ENCODE data around the gene ISM1.

ISM1 gene

GRCh38 chr20:13344671-13345070, 123.6 kb downstream of the ISM1 start (continued):
- no peak for TF ChIP-seq ZNF565 (CRISPR knock-in tag; conservative IDR thresholded peaks at IDR 0.05; ENCODE audit: low read depth)
- TF ChIP-seq TCF4 (CRISPR knock-in tag; IDR thresholded peaks at IDR 0.05; ENCODE audit: borderline replicate concordance), result no peak
- TF ChIP-seq ZFP30 (CRISPR knock-in tag; IDR thresholded peaks at IDR 0.05), result no peak

- no peak for ATAC-seq
- TF ChIP-seq OSR1 (CRISPR knock-in tag; IDR thresholded peaks at IDR 0.05) (no peak), PPARA (CRISPR knock-in tag; IDR thresholded peaks at IDR 0.05; ENCODE audit: borderline replicate concordance) (no peak), ESRRG (CRISPR knock-in tag; IDR thresholded peaks at IDR 0.05) (no peak)
These were observed 127.5 kb downstream of the ISM1 start for GRCh38 chr20:13348311-13349234.

- no peak for TF ChIP-seq TOX (CRISPR knock-in tag; IDR thresholded peaks at IDR 0.05; ENCODE audit: borderline replicate concordance)
- no peak for TF ChIP-seq ZC3H10 (CRISPR knock-in tag; IDR thresholded peaks at IDR 0.05)
- no peak for TF ChIP-seq SNAI2 (CRISPR knock-in tag; IDR thresholded peaks at IDR 0.05)
- no peak for ATAC-seq
These were observed 128.1 kb downstream of the ISM1 start for GRCh38 chr20:13349235-13349604.
